SK-N-SH treated with all-trans-retinoic acid at 6 μM for 48 hours (cell line): Measurements from ENCODE around the gene CRABP1.

Experiments used
- ATAC-seq: fragments of 200-7000 bp; cut with Tn5 transposase; 3 replicates; pipeline ENCODE4 v1.9.1; 2020; ENCODE audit warnings: mild to moderate bottlenecking, moderate library complexity
- ARNTL ChIP-seq: fragments of 450-650 bp; formaldehyde crosslinking; IDR thresholded peaks from 2 replicates; pipeline ENCODE4 v1.5.0; 2020; ENCODE audit warnings: low read depth, mild to moderate bottlenecking, moderate library complexity, borderline replicate concordance
- CREB5 ChIP-seq: fragments of 250-450 bp; sonication (Bioruptor Pico); IDR thresholded peaks from 2 replicates; pipeline ENCODE4 v1.5.1; 2020; ENCODE audit warnings: low read depth, mild to moderate bottlenecking, moderate library complexity
- CSDC2 ChIP-seq: fragments of 250-450 bp; sonication (Bioruptor Pico); IDR thresholded peaks from 2 replicates; pipeline ENCODE4 v1.5.0; 2020; ENCODE audit warnings: mild to moderate bottlenecking, moderate library complexity
- CSRNP3 ChIP-seq: fragments of 250-450 bp; sonication (Bioruptor Pico); IDR thresholded peaks from 2 replicates; pipeline ENCODE4 v1.5.1; 2021; ENCODE audit warnings: mild to moderate bottlenecking, moderate library complexity
- ESRRG ChIP-seq: fragments of 250-450 bp; sonication (Bioruptor Pico); IDR thresholded peaks from 2 replicates; pipeline ENCODE4 v1.6.1; 2021; ENCODE audit warnings: mild to moderate bottlenecking
- GLIS3 ChIP-seq: fragments of 250-450 bp; sonication (Bioruptor Pico); IDR thresholded peaks from 2 replicates; pipeline ENCODE4 v1.5.0; 2020; ENCODE audit warnings: mild to moderate bottlenecking, moderate library complexity
- ISL1 ChIP-seq: fragments of 250-450 bp; sonication (Bioruptor Pico); IDR thresholded peaks from 2 replicates; pipeline ENCODE4 v2.1.2; 2022; ENCODE audit warnings: mild to moderate bottlenecking, moderate library complexity
- OSR1 ChIP-seq: fragments of 250-450 bp; sonication (Bioruptor Pico); IDR thresholded peaks from 2 replicates; pipeline ENCODE4 v1.8.0; 2022; ENCODE audit warnings: moderate library complexity, mild to moderate bottlenecking, inconsistent platforms
- PATZ1 ChIP-seq: fragments of 250-450 bp; sonication (Bioruptor Pico); IDR thresholded peaks from 2 replicates; pipeline ENCODE4 v1.8.0; 2020; ENCODE audit warnings: mild to moderate bottlenecking, moderate library complexity, borderline replicate concordance
- PPARA ChIP-seq: fragments of 250-450 bp; sonication (Bioruptor Pico); IDR thresholded peaks from 2 replicates; pipeline ENCODE4 v1.5.0; 2020; ENCODE audit warnings: mild to moderate bottlenecking, borderline replicate concordance
- RARB ChIP-seq: fragments of 250-450 bp; sonication (Bioruptor Pico); IDR thresholded peaks from 2 replicates; pipeline ENCODE4 v1.8.0; 2021; ENCODE audit warnings: mild to moderate bottlenecking, moderate library complexity
- SNAI2 ChIP-seq: fragments of 250-450 bp; sonication (Bioruptor Pico); IDR thresholded peaks from 2 replicates; pipeline ENCODE4 v1.5.0; 2020; ENCODE audit warnings: mild to moderate bottlenecking, moderate library complexity
- TCF4 ChIP-seq: fragments of 250-450 bp; sonication (Bioruptor Pico); IDR thresholded peaks from 2 replicates; pipeline ENCODE4 v1.8.0; 2021; ENCODE audit warnings: mild to moderate bottlenecking, moderate library complexity, borderline replicate concordance
- TOX ChIP-seq: fragments of 250-450 bp; sonication (Bioruptor Pico); IDR thresholded peaks from 2 replicates; pipeline ENCODE4 v1.8.0; 2021; ENCODE audit warnings: mild to moderate bottlenecking, moderate library complexity, borderline replicate concordance
- TSHZ2 ChIP-seq: fragments of 250-450 bp; sonication (Bioruptor Pico); IDR thresholded peaks from 2 replicates; pipeline ENCODE4 v1.5.0; 2020; ENCODE audit warnings: mild to moderate bottlenecking, moderate library complexity
- ZC3H10 ChIP-seq: fragments of 250-450 bp; sonication (Bioruptor Pico); IDR thresholded peaks from 2 replicates; pipeline ENCODE4 v1.5.1; 2021; ENCODE audit warnings: mild to moderate bottlenecking, moderate library complexity
- ZFP3 ChIP-seq: fragments of 250-450 bp; sonication (Bioruptor Pico); IDR thresholded peaks from 2 replicates; pipeline ENCODE4 v1.5.0; 2020; ENCODE audit warnings: mild to moderate bottlenecking, moderate library complexity
- ZNF565 ChIP-seq: fragments of 450-650 bp; formaldehyde crosslinking; conservative IDR thresholded peaks from 2 replicates; pipeline ENCODE4 v1.5.0; 2020; ENCODE audit warnings: low read depth, mild to moderate bottlenecking, moderate library complexity
- ZNF70 ChIP-seq: fragments of 450-650 bp; formaldehyde crosslinking; IDR thresholded peaks from 2 replicates; pipeline ENCODE4 v1.5.0; 2020; ENCODE audit warnings: mild to moderate bottlenecking, moderate library complexity
- ZNF8 ChIP-seq: fragments of 450-650 bp; formaldehyde crosslinking; IDR thresholded peaks from 2 replicates; pipeline ENCODE4 v1.5.0; 2020; ENCODE audit warnings: mild to moderate bottlenecking, moderate library complexity

CRABP1 gene

GRCh38 chr15:78313383-78313782 lies 26.8 kb upstream of the CRABP1 start:
- no peak for TF ChIP-seq ARNTL (CRISPR knock-in tag)
- TF ChIP-seq ZNF8 (CRISPR knock-in tag): no peak
- no peak for TF ChIP-seq TCF4 (CRISPR knock-in tag)
- no peak for TF ChIP-seq PATZ1 (CRISPR knock-in tag)
- TF ChIP-seq CREB5 (CRISPR knock-in tag): no peak
- TF ChIP-seq PPARA (CRISPR knock-in tag): no peak
- TF ChIP-seq ISL1 (CRISPR knock-in tag): no peak
- no peak for TF ChIP-seq ZNF70 (CRISPR knock-in tag)
- TF ChIP-seq, all 23 proteins: peak for 0
- ATAC-seq: no peak

GRCh38 chr15:78314181-78314581 lies 26.0 kb upstream of the CRABP1 start:
- no peak for ATAC-seq
- TF ChIP-seq RARB (CRISPR knock-in tag) (no peak), ZNF8 (CRISPR knock-in tag) (no peak), ISL1 (CRISPR knock-in tag) (no peak), ZNF565 (CRISPR knock-in tag) (no peak), OSR1 (no peak), TOX (no peak), CSRNP3 (CRISPR knock-in tag) (no peak), SNAI2 (CRISPR knock-in tag) (no peak), ZFP3 (CRISPR knock-in tag) (no peak), PPARA (CRISPR knock-in tag) (no peak), ZNF70 (CRISPR knock-in tag) (no peak), ARNTL (CRISPR knock-in tag) (no peak), TCF4 (CRISPR knock-in tag) (no peak), GLIS3 (no peak), CREB5 (CRISPR knock-in tag) (no peak), ESRRG (CRISPR knock-in tag) (no peak), ZC3H10 (CRISPR knock-in tag) (no peak), PATZ1 (CRISPR knock-in tag) (no peak), CSDC2 (CRISPR knock-in tag) (no peak), TSHZ2 (CRISPR knock-in tag) (no peak)
- TF ChIP-seq, all 23 proteins: peak for 0
